Osteoblast (primary cell): ENCODE data around the gene CCNF. TPM values are rescaled to one million over a fixed set of nuclear protein-coding genes. Genes with fewer than 3 reads are reported as not detected.
"Not testable (repeated sequence)": the region's sequence is repeated elsewhere in the genome, so short reads cannot be mapped to it uniquely, and the experiment has no call there.

Source experiments
- DNase-seq: peaks from one replicate; pipeline ENCODE4 v3.0.0; 2011; ENCODE audit warnings: low spot score, mixed read lengths; ENCODE audit not compliant: insufficient read length; ENCODE audit errors: missing footprints
- H2AFZ ChIP-seq: 2 replicates; pipeline ENCODE4 v1.6.0; 2011; ENCODE audit warnings: mild to moderate bottlenecking, low read length
- H3K27ac ChIP-seq: 2 replicates; pipeline ENCODE4 v1.5.1; 2011; ENCODE audit warnings: mild to moderate bottlenecking, low read depth, low read length, moderate library complexity
- H3K27me3 ChIP-seq: 2 replicates; pipeline ENCODE4 v1.6.0; 2012; ENCODE audit warnings: mild to moderate bottlenecking, control low read depth, inconsistent platforms, low read length, moderate library complexity; ENCODE audit not compliant: insufficient read depth
- H3K36me3 ChIP-seq: 2 replicates; pipeline ENCODE4 v1.5.1; 2011; ENCODE audit warnings: mild to moderate bottlenecking, low read length, control low read depth, moderate library complexity; ENCODE audit not compliant: insufficient read depth
- H3K4me1 ChIP-seq: 2 replicates; pipeline ENCODE4 v1.5.1; 2011; ENCODE audit warnings: mild to moderate bottlenecking, low read length, control low read depth, moderate library complexity; ENCODE audit not compliant: insufficient read depth
- H3K4me2 ChIP-seq: 2 replicates; pipeline ENCODE4 v1.6.0; 2011; ENCODE audit warnings: mild to moderate bottlenecking, low read length; ENCODE audit not compliant: insufficient read depth
- H3K4me3 ChIP-seq: fragments of 200-600 bp; sonication (generic); 3 replicates; pipeline ENCODE4 v1.5.1; 2012; ENCODE audit warnings: mild to moderate bottlenecking, low read length, inconsistent platforms; ENCODE audit not compliant: insufficient read depth
- H3K79me2 ChIP-seq: 2 replicates; pipeline ENCODE4 v1.6.0; 2012; ENCODE audit warnings: mild to moderate bottlenecking, low read length, control low read depth, inconsistent platforms; ENCODE audit not compliant: insufficient read depth
- H3K9me3 ChIP-seq: 2 replicates; pipeline ENCODE4 v1.5.1; 2011; ENCODE audit warnings: low read depth, low read length, control low read depth
- H4K20me1 ChIP-seq: 2 replicates; pipeline ENCODE4 v1.6.0; 2012; ENCODE audit warnings: mild to moderate bottlenecking, low read length, control low read depth; ENCODE audit not compliant: insufficient read depth
- CTCF ChIP-seq: IDR thresholded peaks from 2 replicates; pipeline ENCODE4 v1.5.1; 2011; ENCODE audit warnings: mild to moderate bottlenecking, low read depth, low read length, moderate library complexity; ENCODE audit errors: extremely low read depth
- total RNA-seq: library from RNA; depleted of rRNA; stranded (reverse); fragments of >200 nt; gene quantifications from 2 replicates; pipeline ENCODE4 v1.2.3, GENCODE V29; 2012

Gene CCNF
- total RNA-seq, result 6.9 and 7.4 TPM in 2 replicates

DNA sequence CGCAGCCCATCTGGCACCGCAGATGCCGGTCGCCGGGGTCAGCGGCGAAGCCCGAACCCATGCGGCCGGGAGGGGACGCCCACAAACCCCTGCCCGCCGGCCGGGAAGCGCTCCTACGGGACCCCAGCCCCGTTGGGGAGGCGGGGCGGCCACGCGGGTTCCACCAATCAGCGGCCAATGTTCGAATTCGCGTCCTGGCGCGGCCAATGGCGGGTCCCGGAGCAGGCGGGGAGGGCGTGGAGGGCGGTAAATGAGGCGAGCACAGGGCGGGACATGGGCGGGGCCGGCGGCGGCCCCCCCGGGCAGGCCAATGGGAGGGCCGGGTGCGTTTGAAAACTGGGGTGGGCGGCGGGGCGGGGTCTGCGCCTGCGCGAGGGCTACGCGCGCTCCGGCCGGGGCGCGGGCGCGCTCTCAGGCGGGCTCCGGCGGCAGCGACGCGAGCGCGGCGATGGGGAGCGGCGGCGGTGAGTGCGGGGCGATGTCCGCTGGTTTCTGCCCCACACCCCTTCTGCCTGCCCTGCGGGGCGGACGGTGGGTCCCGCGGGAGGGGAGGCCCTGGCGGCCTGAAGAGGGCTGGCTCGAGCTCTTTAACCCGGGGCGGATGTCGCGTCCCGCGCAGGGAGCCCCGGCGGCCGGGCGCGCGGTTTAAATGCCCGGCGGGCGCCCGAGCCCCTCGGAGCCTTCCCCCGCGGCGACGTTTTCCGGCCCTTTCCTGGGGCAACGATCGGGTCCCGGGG lies at the start of gene CCNF:
Gene CCNF (plus strand): TSS at position 414 of the 737 bp plus-strand sequence. CDS start 35 bp downstream, at position 449.
- DNase-seq, result peak; percentile 100
- Histone ChIP-seq H3K27me3 (no peaks in the 10 kb centered on the region), H3K4me2 (peak within 1 kb of the TSS; percentile 89), H3K9me3 (no peaks in the 10 kb centered on the region), H3K4me1 (peaks cover 10% of the 10 kb centered on the region), H3K36me3 (peaks cover 21% of the 10 kb centered on the region), H2AFZ (peak within 1 kb of the TSS; percentile 93), H3K79me2 (peaks cover 39% of the 10 kb centered on the region), H3K27ac (peak within 1 kb of the TSS; percentile 75), H4K20me1 (peaks cover 6% of the 10 kb centered on the region), H3K4me3 (peak within 1 kb of the TSS; percentile 87)
- no peak for TF ChIP-seq CTCF

DNA sequence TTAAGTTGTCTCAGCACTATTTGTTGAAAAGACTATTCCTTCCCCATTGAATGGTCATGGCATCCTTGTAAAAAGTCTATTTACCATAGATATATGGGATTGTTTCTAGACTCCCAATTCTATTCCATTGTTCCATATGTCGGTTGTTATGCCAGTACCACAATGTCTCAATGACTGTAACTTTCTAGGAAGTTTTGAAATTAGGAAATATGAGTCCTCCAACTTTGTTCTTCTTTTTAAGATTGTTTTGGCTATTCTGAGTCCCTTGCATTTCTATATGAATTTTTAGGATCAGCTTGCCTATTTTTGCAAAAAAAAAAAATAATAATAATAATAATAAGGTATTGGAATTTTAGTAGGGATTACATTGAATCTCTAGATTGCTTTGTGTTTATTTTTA lies 45.7 kb upstream of the CCNF start:
- Histone ChIP-seq H3K36me3 (no peaks in the 10 kb centered on the region), H3K27ac (no peak overlapping the region), H3K9me3 (no peaks in the 10 kb centered on the region), H3K79me2 (no peaks in the 10 kb centered on the region), H3K4me1 (no peaks in the 10 kb centered on the region), H3K27me3 (peaks cover 20% of the 10 kb centered on the region), H4K20me1 (no peaks in the 10 kb centered on the region), H2AFZ (no peak overlapping the region), H3K4me2 (no peak overlapping the region), H3K4me3 (no peak overlapping the region)
- no peak for DNase-seq
- TF ChIP-seq CTCF, result no peak

GRCh38 chr16:2384426-2384825 lies 44.8 kb upstream of the CCNF start:
- no peak for DNase-seq
- H2AFZ ChIP-seq, result no peak overlapping the region
- no peaks in the 10 kb centered on the region for H3K9me3 ChIP-seq
- H4K20me1 ChIP-seq, result no peaks in the 10 kb centered on the region
- H3K36me3 ChIP-seq, result no peaks in the 10 kb centered on the region
- no peak for TF ChIP-seq CTCF
- no peak overlapping the region for H3K27ac ChIP-seq
- no peaks in the 10 kb centered on the region for H3K4me1 ChIP-seq
- peaks cover 18% of the 10 kb centered on the region for H3K27me3 ChIP-seq
- no peak overlapping the region for H3K4me2 ChIP-seq
- H3K4me3 ChIP-seq, result no peak overlapping the region
- no peaks in the 10 kb centered on the region for H3K79me2 ChIP-seq

DNA sequence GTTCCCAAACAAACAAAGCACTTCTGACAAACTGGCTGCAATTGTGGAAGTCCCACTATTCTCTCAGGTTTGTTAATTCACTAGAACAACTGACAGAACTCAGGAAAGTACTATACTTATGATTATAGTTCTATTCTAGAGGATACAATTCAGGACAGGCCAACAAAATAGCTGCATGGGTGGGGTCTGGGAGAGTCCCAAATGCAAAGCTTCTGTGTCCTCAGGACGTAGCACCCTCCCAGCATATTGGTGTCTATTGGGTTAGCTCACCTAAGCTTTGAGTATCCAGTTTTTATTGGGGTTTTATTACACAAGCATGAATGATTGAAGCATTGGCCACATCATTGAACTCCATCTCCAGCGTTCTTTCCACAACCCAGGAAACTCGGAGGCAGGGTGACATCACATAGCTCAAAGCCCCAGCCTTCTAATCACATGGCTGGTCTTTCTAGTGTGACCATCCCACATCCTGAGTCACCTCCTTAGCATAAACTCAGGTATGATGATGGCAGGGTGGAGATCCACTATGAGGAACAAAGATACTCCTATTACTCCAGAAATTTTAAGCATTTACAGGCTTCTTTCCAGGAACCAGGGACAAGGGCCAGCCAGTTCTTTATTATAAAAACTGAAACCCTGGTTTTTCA lies 43.9 kb upstream of the CCNF start:
- no peak for TF ChIP-seq CTCF
- Histone ChIP-seq H3K9me3 (no peaks in the 10 kb centered on the region), H3K4me1 (no peaks in the 10 kb centered on the region), H3K4me2 (no peak overlapping the region), H3K79me2 (no peaks in the 10 kb centered on the region), H3K36me3 (no peaks in the 10 kb centered on the region), H3K4me3 (no peak overlapping the region), H2AFZ (no peak overlapping the region), H3K27me3 (peaks cover 14% of the 10 kb centered on the region), H3K27ac (no peak overlapping the region), H4K20me1 (no peaks in the 10 kb centered on the region)
- DNase-seq, result no peak

GRCh38 chr16:2385982-2386381 lies 43.3 kb upstream of the CCNF start:
- not testable (repeated sequence) for H3K79me2 ChIP-seq, H3K27ac ChIP-seq, H3K4me3 ChIP-seq, DNase-seq, H3K27me3 ChIP-seq, H3K4me1 ChIP-seq, H3K36me3 ChIP-seq, H3K9me3 ChIP-seq, H3K4me2 ChIP-seq, H2AFZ ChIP-seq, H4K20me1 ChIP-seq
